ENCODE data around the gene HBZ. TPM values are rescaled to one million over a fixed set of nuclear protein-coding genes. Genes with fewer than 3 reads are reported as not detected.

The HBZ gene
- total RNA-seq, 1 donor from 2014 or later: 0.95 TPM

Other genes with a start within 250 kb of the HBZ start
- 12.7 TPM for gene POLR3K, start 99.0 kb upstream of the HBZ start, total RNA-seq
- 21.5 TPM for gene SNRNP25, start 98.8 kb upstream of the HBZ start, total RNA-seq
- 50.6 TPM for gene RHBDF1, start 80.0 kb upstream of the HBZ start, total RNA-seq
- gene MPG, start 74.4 kb upstream of the HBZ start, total RNA-seq: 48.8 TPM
- 29.5 TPM for gene NPRL3, start 14.0 kb upstream of the HBZ start, total RNA-seq
- not detected for gene HBM, start 13.3 kb downstream of the HBZ start, total RNA-seq
- gene HBA2, start 20.2 kb downstream of the HBZ start, total RNA-seq: 30.0 TPM
- 54.8 TPM for gene HBA1, start 24.0 kb downstream of the HBZ start, total RNA-seq
- gene HBQ1, start 27.8 kb downstream of the HBZ start, total RNA-seq: not detected
- 72.1 TPM for gene LUC7L, start 76.8 kb downstream of the HBZ start, total RNA-seq
- gene FAM234A, start 82.2 kb downstream of the HBZ start, total RNA-seq: 138 TPM
- gene RGS11, start 123.3 kb downstream of the HBZ start, total RNA-seq: 6.7 TPM
- 2.6 TPM for gene ARHGDIG, start 127.9 kb downstream of the HBZ start, total RNA-seq
- 1.3 TPM for gene PDIA2, start 130.5 kb downstream of the HBZ start, total RNA-seq
- 29.2 TPM for gene AXIN1, start 200.1 kb downstream of the HBZ start, total RNA-seq
- gene MRPL28, start 217.9 kb downstream of the HBZ start, total RNA-seq: 52.9 TPM
- gene PGAP6, start 229.3 kb downstream of the HBZ start, total RNA-seq: 85.7 TPM
- 105 TPM for gene NME4, start 244.6 kb downstream of the HBZ start, total RNA-seq
- gene DECR2, start 249.2 kb downstream of the HBZ start, total RNA-seq: 36.8 TPM

Data from mucosa of gallbladder (tissue), 1 donor.